ENCODE measurements around the gene TCF7L1.

DNA sequence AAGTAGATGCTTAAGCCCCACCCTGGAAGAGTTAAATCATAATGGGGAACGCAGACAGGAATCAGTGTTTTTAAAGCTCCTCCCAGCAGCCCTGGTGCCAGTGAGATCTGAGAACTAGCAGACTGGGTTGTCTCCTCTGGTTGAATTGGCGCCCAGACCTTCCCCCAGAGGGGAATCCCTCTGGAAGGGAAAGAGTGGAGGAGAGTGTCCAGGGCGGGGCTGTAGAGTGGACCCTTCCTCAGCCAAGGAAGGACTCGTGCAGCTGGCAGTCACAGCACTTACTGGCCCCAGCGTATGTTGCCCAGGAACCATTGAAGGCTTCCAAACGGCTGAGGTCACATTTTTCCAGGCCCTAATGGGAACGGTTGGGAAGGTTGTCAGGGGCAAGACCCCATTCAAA lies 132.1 kb downstream of the TCF7L1 start:
- TF ChIP-seq, protein P1, sequence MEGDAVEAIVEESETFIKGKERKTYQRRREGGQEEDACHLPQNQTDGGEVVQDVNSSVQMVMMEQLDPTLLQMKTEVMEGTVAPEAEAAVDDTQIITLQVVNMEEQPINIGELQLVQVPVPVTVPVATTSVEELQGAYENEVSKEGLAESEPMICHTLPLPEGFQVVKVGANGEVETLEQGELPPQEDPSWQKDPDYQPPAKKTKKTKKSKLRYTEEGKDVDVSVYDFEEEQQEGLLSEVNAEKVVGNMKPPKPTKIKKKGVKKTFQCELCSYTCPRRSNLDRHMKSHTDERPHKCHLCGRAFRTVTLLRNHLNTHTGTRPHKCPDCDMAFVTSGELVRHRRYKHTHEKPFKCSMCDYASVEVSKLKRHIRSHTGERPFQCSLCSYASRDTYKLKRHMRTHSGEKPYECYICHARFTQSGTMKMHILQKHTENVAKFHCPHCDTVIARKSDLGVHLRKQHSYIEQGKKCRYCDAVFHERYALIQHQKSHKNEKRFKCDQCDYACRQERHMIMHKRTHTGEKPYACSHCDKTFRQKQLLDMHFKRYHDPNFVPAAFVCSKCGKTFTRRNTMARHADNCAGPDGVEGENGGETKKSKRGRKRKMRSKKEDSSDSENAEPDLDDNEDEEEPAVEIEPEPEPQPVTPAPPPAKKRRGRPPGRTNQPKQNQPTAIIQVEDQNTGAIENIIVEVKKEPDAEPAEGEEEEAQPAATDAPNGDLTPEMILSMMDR (IDR thresholded peaks at IDR 0.05; ENCODE audit: insufficient read depth, low read depth, low read length), result no peak
- no peak for TF ChIP-seq EZH2 (IDR thresholded peaks at IDR 0.05; ENCODE audit: insufficient read depth, low read length)

Data from astrocyte (in vitro differentiated cells and primary cell).